Endothelial cell of umbilical vein (primary cell): ENCODE data around the gene FGFR3. TPM values are rescaled to one million over a fixed set of nuclear protein-coding genes. Genes with fewer than 3 reads are reported as not detected.

Experiments used
- BruUV-seq: library from RNA; stranded (reverse); fragments of 400-500 nt; replicated peaks from 2 replicates; lab custom pipeline; 2021; lab: Mats Ljungman, UMichigan
- CTCF ChIA-PET: fragments of 300-600, 350-600 bp; sonication (Branson Sonifier 250); formaldehyde crosslinking; loops from one replicate; lab custom pipeline; 2021; ENCODE audit warnings: antibody characterized with exemption, inconsistent platforms; lab: Charles Lee
- POLR2A ChIA-PET: fragments of 300-600, 350-600 bp; sonication (Branson Sonifier 250); formaldehyde crosslinking; loops from one replicate; lab custom pipeline; 2021; ENCODE audit warnings: antibody characterized with exemption, inconsistent platforms; lab: Charles Lee
- DNase-seq: peaks from one replicate; pipeline ENCODE4 v3.0.0-alpha.2; 2011; ENCODE audit warnings: low read depth, low spot score
- FAIRE-seq: peaks from 2 replicates; lab custom pipeline; 2011; peaks lifted over from hg19 to GRCh38; lab: Jason Lieb, UNC
- H2AFZ ChIP-seq: 2 replicates; pipeline ENCODE4 v1.6.0; 2012; ENCODE audit warnings: low read depth, low read length, control low read depth, inconsistent platforms
- H3K27ac ChIP-seq: 2 replicates; pipeline ENCODE4 v1.5.1; 2011; ENCODE audit warnings: low read depth, mild to moderate bottlenecking, control low read depth, low read length, moderate library complexity; ENCODE audit not compliant: insufficient read depth
- H3K27me3 ChIP-seq, 2 experiments: 2 replicates each; pipeline versions ENCODE4 v1.6.0 to v1.6.1; 2011; ENCODE audit warnings: low read length in 2 of 2, mixed read lengths in 1 of 2; ENCODE audit not compliant: control insufficient read depth in 2 of 2, insufficient read depth in 2 of 2
- H3K36me3 ChIP-seq, 2 experiments: 2 replicates in 1 of 2; 3 replicates in 1 of 2; pipeline ENCODE4 v1.5.1; 2011; ENCODE audit warnings: low read length in 2 of 2, mild to moderate bottlenecking in 1 of 2, moderate library complexity in 1 of 2; ENCODE audit not compliant: control insufficient read depth in 2 of 2, insufficient read depth in 2 of 2; ENCODE audit errors: extremely low read depth in 1 of 2
- H3K4me1 ChIP-seq: 3 replicates; pipeline ENCODE4 v1.5.1; 2011; ENCODE audit warnings: mild to moderate bottlenecking, low read length; ENCODE audit not compliant: control insufficient read depth, insufficient read depth; ENCODE audit errors: extremely low read depth
- H3K4me2 ChIP-seq: 2 replicates; pipeline ENCODE4 v1.6.1; 2011; ENCODE audit warnings: low read length, control low read depth, mixed read lengths; ENCODE audit not compliant: insufficient read depth
- H3K4me3 ChIP-seq, 3 experiments: fragments of 200-600 bp in 1 of 3; sonication (generic), shearing (Covaris generic) in 1 of 3; replicated peaks in 1 of 3; 2 replicates each; pipeline ENCODE4 v1.5.1; 2011 to 2016; ENCODE audit warnings: control low read depth in 3 of 3, low read length in 3 of 3, mild to moderate bottlenecking in 2 of 3, inconsistent platforms in 1 of 3, low read depth in 1 of 3, moderate library complexity in 1 of 3; ENCODE audit not compliant: insufficient read depth in 1 of 3
- H3K79me2 ChIP-seq: 2 replicates; pipeline ENCODE4 v1.6.0; 2012; ENCODE audit warnings: low read length, inconsistent platforms; ENCODE audit not compliant: control insufficient read depth, insufficient read depth
- H3K9ac ChIP-seq: replicated peaks from 2 replicates; pipeline ENCODE3; 2011; ENCODE audit warnings: low read length, control low read depth; ENCODE audit not compliant: insufficient read depth; ENCODE audit errors: extremely low read depth
- H3K9me1 ChIP-seq: replicated peaks from 3 replicates; pipeline ENCODE4 v1.6.0; 2011; ENCODE audit warnings: mild to moderate bottlenecking, low read length; ENCODE audit not compliant: control insufficient read depth, insufficient read depth; ENCODE audit errors: extremely low read depth
- H3K9me3 ChIP-seq: replicated peaks from 2 replicates; pipeline ENCODE4 v1.5.1; 2012; ENCODE audit warnings: low read length, inconsistent platforms; ENCODE audit not compliant: control insufficient read depth, insufficient read depth
- H4K20me1 ChIP-seq: replicated peaks from 2 replicates; pipeline ENCODE3; 2011; ENCODE audit warnings: mild to moderate bottlenecking, low read length; ENCODE audit not compliant: control insufficient read depth, insufficient read depth; ENCODE audit errors: extremely low read depth
- EZH2 ChIP-seq: IDR thresholded peaks from 2 replicates; pipeline ENCODE4 v1.6.1; 2012; ENCODE audit warnings: borderline replicate concordance, low read depth, mild to moderate bottlenecking, moderate library complexity, low read length, inconsistent platforms; ENCODE audit not compliant: severe bottlenecking
- GATA2 ChIP-seq: IDR thresholded peaks from 2 replicates; pipeline ENCODE4 v1.7.0; 2011; ENCODE audit warnings: low read depth, mild to moderate bottlenecking, moderate library complexity, mixed read lengths, low read length; ENCODE audit not compliant: insufficient read length, insufficient read depth
- JUN ChIP-seq: IDR thresholded peaks from 2 replicates; pipeline ENCODE4 v1.6.1; 2011; ENCODE audit warnings: borderline replicate concordance, low read depth; ENCODE audit not compliant: insufficient read length, insufficient read depth
- MAX ChIP-seq: IDR thresholded peaks from 2 replicates; pipeline ENCODE4 v1.6.1; 2011; ENCODE audit not compliant: insufficient read depth, insufficient read length
- MYC ChIP-seq: IDR thresholded peaks from one replicate; pipeline ENCODE4 v1.6.1; 2011; ENCODE audit warnings: mild to moderate bottlenecking, low read depth, low read length
- POLR2A ChIP-seq: IDR thresholded peaks from 2 replicates; pipeline ENCODE4 v1.6.1; 2012; ENCODE audit warnings: low read depth, mild to moderate bottlenecking, control low read depth, low read length
- POLR2AphosphoS5 ChIP-seq: IDR thresholded peaks from 2 replicates; pipeline ENCODE4 v1.6.1; 2012; ENCODE audit warnings: low read depth, mild to moderate bottlenecking, control low read depth, low read length, moderate library complexity; ENCODE audit not compliant: insufficient read depth
- dilution Hi-C: fragments of 300-500 bp; cut with MboI; formaldehyde crosslinking; loops from one replicate; pipeline ENCODE4 v1.15.0; 2019; ENCODE audit warnings: low sequenced_read_pairs; ENCODE audit not compliant: extremely low pct_ligation_motif_present
- intact Hi-C: fragments of 100-400 bp; cut with micrococcal nuclease; formaldehyde crosslinking; loops from one replicate; pipeline ENCODE4 v1.10.0; 2022
- polyA plus RNA-seq, 4 experiments: library from polyadenylated mRNA; depleted of rRNA in 3 of 4; stranded (reverse) in 3 of 4; unstranded in 1 of 4; fragments of >200 nt; gene quantifications; 2 replicates each; pipeline versions ENCODE4 v1.2.1 to v1.2.3, GENCODE V29; 2011 to 2012; ENCODE audit warnings: missing spikeins in 1 of 4
- total RNA-seq: library from RNA; stranded (reverse); gene quantifications from 2 replicates; pipeline ENCODE4 v1.2.3, GENCODE V29; 2021
- TF ChIP-seq, protein P1 (sequence below), 2 donors: IDR thresholded peaks; 1 replicate in 1 of 2; 2 replicates in 1 of 2; pipeline ENCODE4 v1.5.1; 2011; ENCODE audit warnings: low read length in 2 of 2, mild to moderate bottlenecking in 2 of 2, moderate library complexity in 2 of 2, control low read depth in 1 of 2, inconsistent platforms in 1 of 2, low read depth in 1 of 2; ENCODE audit not compliant: insufficient read depth in 1 of 2; ENCODE audit errors: extremely low read depth in 1 of 2

FGFR3 gene
- total and polyA plus RNA-seq, 2 donors (not counting 3 experiments of a cell fraction or from before 2014, with no cell fraction given): 0.73 to 1.2 TPM

DNA sequence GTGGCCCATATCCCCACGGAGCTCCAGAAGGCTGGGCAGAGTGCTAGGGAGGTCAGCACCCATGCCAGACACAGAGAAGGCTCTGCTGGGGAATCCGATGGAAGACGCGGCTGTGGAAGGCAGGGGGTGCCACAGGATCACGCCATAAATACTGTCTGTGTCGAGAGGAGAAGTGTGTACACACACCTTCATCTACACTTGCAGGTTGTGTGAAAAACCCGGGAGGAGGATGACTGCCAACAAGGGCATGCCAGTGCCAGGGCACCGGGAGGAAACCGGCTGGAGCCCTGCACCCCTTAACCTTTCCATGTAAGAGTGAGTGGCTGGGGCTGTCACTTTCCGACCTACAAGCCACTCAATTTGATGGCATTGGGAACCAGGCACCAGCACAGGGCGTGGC, 31.7 kb downstream of the FGFR3 start:
- DNase-seq (no peak), FAIRE-seq (no peak)
- ChIA-PET POLR2A (no interaction called here), CTCF (no interaction called here)
- Histone ChIP-seq H3K9me1 (no peaks in the 10 kb centered on the region), H3K4me3 (no peak overlapping the region), H3K36me3 (peaks cover 6 to 37% of the 10 kb centered on the region in 2 experiments), H3K4me1 (no peaks in the 10 kb centered on the region), H3K27me3 (no peaks in the 10 kb centered on the region), H3K9ac (no peak overlapping the region), H3K79me2 (no peaks in the 10 kb centered on the region), H2AFZ (no peak overlapping the region), H3K27ac (no peak overlapping the region), H3K4me2 (no peak overlapping the region), H4K20me1 (no peaks in the 10 kb centered on the region), H3K9me3 (no peaks in the 10 kb centered on the region)
- no peak for TF ChIP-seq POLR2A
- dilution Hi-C loops (no loop called here), intact Hi-C loops (no loop called here)
- no TSS peak for BruUV-seq

DNA sequence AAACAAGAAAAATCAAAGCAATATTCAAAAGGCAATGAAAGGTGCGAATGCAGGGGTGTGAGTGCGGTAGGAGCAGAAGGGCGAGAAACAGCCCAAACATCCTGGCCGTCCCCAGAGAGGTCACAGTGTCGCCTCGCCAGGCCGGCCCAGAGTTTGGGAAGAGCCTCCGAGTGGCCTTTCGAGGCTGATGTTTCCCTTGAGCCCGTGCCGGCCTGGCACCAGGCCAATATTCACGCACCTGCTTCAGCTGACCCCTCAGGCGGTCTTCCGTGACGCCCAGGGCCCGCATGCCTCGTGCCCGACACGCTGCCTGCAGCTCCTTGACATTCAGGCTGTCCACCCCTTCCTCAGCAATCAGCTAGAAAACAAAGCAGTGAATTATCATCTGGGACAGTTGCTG, 32.2 kb downstream of the FGFR3 start:
- Histone ChIP-seq H3K9me1 (no peaks in the 10 kb centered on the region), H3K9me3 (no peaks in the 10 kb centered on the region), H3K4me1 (no peaks in the 10 kb centered on the region), H3K36me3 (peaks cover 8 to 36% of the 10 kb centered on the region in 2 experiments), H4K20me1 (no peaks in the 10 kb centered on the region), H3K4me2 (no peak overlapping the region), H2AFZ (no peak overlapping the region), H3K9ac (no peak overlapping the region), H3K4me3 (no peak overlapping the region), H3K27ac (no peak overlapping the region), H3K79me2 (no peaks in the 10 kb centered on the region), H3K27me3 (no peaks in the 10 kb centered on the region)
- no peak for DNase-seq
- FAIRE-seq: no peak
- POLR2A ChIA-PET: interaction anchor here (0.6 kb wide), 1 partner anchor 23 kb away, joined by 6 read pairs; no protein-coding TSS in a partner anchor
- no TSS peak for BruUV-seq
- intact Hi-C loops (no loop called here), dilution Hi-C loops (no loop called here)
- TF ChIP-seq POLR2A: no peak
- TF ChIP-seq EZH2: no peak
- TF ChIP-seq MYC: no peak
- no peak for TF ChIP-seq JUN
- no peak for TF ChIP-seq POLR2AphosphoS5
- TF ChIP-seq, protein P1, sequence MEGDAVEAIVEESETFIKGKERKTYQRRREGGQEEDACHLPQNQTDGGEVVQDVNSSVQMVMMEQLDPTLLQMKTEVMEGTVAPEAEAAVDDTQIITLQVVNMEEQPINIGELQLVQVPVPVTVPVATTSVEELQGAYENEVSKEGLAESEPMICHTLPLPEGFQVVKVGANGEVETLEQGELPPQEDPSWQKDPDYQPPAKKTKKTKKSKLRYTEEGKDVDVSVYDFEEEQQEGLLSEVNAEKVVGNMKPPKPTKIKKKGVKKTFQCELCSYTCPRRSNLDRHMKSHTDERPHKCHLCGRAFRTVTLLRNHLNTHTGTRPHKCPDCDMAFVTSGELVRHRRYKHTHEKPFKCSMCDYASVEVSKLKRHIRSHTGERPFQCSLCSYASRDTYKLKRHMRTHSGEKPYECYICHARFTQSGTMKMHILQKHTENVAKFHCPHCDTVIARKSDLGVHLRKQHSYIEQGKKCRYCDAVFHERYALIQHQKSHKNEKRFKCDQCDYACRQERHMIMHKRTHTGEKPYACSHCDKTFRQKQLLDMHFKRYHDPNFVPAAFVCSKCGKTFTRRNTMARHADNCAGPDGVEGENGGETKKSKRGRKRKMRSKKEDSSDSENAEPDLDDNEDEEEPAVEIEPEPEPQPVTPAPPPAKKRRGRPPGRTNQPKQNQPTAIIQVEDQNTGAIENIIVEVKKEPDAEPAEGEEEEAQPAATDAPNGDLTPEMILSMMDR (IDR thresholded peaks at IDR 0.05; ENCODE audit: extremely low read depth in 1 of 2, insufficient read depth in 1 of 2, low read depth in 1 of 2, low read length in 2 of 2): no peak
- no peak for TF ChIP-seq GATA2
- TF ChIP-seq MAX: no peak
- CTCF ChIA-PET: no interaction called here
